Fibroblast of upper back skin (primary cell): ENCODE results near the gene PYDC2.
"Not testable (repeated sequence)": the region's sequence is repeated elsewhere in the genome, so short reads cannot be mapped to it uniquely, and the experiment has no call there.

Experiments
- DNase-seq: peaks from one replicate; pipeline ENCODE4 v3.0.0-alpha.2; 2013

PYDC2 gene

DNA sequence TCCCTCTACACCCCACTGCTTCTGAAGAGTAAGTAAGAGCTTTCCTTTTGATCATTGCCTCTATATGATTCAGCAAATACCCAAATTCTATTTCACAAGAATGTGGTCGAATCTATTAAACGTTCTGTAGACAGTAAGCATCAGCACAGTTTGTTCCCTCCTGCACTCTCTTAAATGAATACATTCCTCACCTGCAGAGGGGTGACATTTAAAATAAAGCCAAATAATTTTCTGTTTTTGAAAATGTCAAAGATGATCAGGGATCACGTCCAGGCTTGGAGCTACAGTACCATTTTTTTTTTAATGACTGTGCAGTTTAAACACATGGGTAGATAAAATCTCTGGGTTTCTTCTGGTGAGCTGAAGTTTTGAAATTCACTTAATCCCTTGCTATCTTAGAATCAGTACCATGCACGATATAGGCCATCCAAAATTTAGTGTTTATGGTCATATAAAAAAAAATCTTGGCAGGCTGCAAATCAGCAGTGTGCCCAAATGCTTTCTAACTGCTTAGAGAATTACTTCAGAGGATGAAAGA is 12.8 kb downstream of the PYDC2 start:
- no peak for DNase-seq

DNA sequence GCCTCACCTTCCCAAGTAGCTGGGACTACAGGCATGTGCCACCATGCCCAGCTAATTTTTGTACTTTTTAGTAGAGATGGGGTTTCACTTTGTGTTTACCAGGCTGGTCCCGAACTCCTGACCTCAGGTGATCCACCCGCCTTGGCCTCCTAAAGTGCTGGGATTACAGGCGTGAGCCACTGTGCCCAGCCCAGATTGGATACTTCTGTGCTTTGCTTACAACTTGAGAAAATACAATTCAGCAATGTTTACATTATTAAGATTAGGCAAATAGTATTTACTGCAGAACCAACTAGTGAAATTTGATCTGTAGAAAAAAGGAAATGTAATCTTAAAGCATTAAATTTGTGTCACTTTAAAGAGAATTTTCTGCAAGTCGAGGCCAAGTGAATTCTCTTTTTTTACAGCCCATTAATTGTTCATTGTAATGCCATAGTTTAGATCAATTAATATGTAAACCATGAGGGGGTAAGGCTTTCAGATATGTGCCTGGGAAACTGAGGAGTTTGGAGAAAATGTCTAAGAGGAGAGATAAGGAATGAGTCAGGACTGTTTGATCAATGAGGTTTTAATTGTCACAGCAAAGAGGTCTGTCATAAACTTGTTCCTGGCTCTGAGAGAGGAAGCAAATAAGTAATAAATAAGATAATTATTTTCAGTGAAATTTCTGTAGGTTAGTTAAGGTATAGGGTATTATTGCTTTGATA is 15.3 kb downstream of the PYDC2 start:
- no peak for DNase-seq

DNA sequence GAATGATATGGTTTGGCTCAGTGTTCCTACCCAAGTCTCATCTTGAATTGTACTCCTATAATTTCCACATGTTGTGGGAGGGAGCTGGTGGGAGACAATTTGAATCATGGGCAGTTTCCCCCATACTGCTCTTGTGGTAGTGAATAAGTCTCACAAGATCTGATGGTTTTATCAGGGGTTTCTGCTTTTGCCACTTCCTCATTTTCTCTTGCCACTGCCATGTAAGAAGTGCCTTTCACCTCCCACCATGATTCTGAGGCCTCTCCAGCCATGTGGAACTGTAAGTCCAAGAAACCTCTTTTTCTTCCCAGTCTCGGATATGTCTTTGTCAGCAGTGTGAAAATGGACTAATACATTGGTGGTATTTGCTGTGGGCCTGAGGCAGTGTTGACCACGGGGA is 23.0 kb downstream of the PYDC2 start:
- not testable (repeated sequence) for DNase-seq

DNA sequence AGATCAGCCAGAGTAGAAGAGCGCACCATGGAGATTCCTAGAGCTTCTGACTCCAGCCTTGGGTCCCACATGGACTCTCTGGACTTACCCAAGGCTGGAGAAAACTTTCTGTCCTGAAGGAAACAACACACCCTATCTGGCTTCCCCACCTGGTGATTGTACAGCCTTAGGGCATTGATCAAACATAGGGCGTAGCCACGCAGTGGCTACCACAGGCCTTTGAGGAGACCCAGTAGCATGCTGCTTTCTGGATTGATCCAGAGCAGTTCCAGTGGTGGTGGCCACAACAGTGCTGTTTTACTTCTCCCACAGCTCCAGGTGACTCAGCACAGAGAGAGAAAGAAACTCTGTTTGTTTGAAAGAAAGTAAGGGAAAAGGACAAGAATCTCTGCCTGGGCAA is 23.5 kb downstream of the PYDC2 start:
- DNase-seq, result no peak

DNA sequence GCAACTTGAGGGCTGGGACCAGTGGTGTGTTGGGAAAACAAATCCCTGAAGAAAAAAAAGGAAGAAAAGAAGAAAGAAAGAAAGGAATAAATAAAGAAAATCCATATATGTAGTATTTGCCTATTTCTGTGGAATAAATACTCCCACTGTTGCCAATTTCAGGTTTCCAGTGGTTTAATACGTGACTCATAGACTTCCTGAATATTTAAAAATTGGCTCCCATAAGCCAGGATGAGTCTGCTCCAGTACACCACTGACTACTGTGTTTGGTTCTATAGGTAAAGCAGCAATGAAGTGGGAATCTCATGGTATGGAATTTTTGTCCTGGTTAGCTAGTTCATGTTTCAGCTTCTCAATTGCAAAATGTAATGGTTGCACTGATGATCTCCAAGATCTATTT is 31.6 kb downstream of the PYDC2 start:
- peak; percentile 52 for DNase-seq

DNA sequence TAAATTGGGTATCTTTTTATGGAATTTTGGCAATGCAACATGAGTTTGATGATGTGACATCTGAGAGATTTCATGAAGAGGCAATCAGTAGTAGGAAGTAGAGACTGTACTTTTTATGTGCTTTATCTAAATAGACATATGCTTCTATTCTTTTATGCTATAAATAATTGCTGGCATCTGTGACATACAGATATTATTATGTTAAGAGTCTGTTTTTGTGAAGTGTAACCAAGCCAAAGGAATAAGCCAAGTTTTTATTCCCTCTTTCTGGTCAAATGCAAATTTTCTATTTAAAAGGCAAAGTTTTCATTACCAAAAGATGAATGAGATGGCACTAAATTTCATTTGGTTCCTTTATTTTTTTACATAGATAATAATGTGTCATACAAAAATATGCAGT is 32.4 kb downstream of the PYDC2 start:
- no peak for DNase-seq

DNA sequence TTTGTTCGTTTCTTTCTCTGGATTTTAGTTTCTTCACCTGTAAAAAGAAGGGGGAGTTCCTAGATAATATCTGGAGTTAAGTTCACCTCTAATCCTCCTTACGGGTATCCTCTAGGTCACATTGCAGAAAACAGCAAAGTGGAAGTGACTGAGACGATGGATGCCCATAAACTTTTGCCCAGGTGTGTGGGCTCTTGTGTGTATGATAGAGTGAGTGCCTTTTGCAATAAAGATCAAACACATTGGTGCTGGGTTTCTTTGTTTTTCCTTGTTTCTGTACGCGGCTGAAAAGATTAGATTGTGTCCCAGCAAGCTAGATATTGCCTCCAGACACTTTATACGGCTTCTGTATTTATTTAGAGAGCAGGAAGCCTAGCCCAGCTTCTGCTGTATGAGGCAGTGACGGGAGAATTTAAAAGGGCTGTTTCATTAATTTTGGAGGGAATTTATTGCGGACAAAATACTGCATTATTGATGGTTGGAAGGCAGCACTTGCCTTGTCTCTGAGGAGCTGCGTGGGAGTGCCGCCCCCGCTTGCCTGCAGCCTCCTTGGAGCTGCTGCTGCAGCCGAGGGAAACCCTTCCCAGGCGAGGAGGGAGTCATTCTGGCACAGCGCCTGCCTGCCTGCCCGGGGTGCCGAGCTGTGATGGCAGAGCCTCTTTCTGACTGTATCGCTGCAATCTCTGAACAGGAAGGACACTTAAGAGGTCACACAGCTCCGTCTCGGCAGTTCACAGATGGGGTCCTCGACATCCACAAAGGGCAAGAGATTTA is 38.5 kb downstream of the PYDC2 start:
- DNase-seq, result peak; percentile 46

DNA sequence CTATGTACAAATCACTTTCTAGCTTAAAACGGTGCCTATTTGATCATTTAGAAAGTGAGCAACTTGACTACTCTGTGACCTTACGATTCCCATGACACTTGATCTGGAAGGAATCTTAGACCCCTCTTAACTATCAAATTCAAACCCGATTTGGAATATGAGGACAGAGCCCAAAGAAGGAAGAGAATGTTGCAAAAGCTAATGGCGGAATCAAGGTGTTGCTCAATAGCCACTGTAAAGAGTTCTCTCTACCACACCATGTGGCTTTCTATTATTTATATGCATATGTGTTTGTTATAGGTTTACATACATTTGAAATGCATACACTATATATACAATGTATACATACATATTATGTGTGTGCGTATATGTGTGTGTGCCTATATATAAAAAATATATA is 39.9 kb downstream of the PYDC2 start:
- no peak for DNase-seq

DNA sequence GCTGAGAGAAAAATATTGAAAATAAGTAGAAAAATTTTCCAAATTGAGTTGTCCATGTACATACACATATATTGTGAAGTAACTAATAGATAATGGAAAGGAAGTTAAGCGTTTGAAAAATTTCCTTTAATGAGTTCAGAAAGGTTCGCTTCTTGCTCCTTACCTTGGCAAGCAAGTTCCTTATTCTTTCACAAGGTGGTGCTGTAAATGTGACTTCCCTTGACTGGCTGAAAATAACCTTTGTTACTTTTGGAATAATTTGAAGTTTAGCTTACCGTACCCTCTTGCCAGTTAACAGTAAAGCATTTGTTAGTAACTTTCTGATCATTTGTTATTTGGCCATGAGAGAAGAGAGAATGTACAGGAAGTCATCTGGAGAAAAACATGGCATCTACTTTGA is 41.6 kb downstream of the PYDC2 start:
- DNase-seq, result peak; percentile 9

DNA sequence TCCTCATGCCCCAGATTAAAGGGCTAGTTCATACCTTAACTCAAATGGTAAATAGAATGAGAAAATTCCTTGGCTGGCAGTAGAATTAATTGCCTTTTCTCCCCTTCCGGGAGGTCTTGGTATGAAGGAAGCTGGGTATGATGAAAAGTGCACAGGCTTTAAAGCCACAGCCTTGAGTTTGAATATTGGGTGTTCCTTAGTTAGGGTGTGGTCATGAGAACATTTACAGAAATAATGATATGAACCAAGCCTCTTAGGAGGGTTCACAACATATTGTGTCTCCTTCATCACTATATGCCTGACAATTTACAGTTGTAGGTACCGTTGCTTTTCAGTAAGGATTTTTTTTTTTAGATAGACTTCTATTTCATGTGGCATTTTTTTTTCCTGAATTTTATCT is 48.1 kb downstream of the PYDC2 start:
- no peak for DNase-seq
